Ishikawa (cell line): ENCODE results near the gene ARX.

ENCODE experiments used
- CREB1 ChIP-seq: IDR thresholded peaks from 2 replicates; pipeline ENCODE4 v1.6.1; 2012; ENCODE audit warnings: low read depth
- EGR1 ChIP-seq: IDR thresholded peaks from 2 replicates; pipeline ENCODE4 v1.6.1; 2012
- NFIC ChIP-seq: IDR thresholded peaks from 2 replicates; pipeline ENCODE4 v1.6.1; 2012
- RAD21 ChIP-seq: IDR thresholded peaks from 2 replicates; pipeline ENCODE4 v1.6.1; 2012; ENCODE audit warnings: low read depth
- YY1 ChIP-seq: IDR thresholded peaks from 2 replicates; pipeline ENCODE4 v1.6.1; 2012; ENCODE audit warnings: low read depth
- TF ChIP-seq, protein P1 (sequence below): IDR thresholded peaks from 2 replicates; pipeline ENCODE4 v1.6.1; 2012

DNA sequence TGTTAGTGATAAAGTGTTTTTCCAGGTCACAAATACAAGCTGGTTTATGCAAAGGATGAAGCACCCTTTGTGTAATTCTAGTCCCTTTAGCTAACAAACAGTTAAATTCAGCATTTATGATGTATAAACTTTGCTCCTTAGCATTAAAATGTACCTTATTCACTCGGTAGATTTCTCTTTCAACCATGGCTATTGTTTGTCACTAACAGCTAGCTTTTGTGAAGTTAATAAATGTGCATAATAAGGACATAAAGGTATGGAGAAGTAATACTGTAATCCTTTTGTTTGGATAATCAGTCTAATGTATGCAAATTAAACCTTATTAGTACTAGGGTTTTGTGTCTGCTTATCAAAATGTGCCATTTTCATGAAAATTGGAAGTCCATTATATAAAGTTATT, 34.2 kb upstream of the ARX start:
- TF ChIP-seq, protein P1, sequence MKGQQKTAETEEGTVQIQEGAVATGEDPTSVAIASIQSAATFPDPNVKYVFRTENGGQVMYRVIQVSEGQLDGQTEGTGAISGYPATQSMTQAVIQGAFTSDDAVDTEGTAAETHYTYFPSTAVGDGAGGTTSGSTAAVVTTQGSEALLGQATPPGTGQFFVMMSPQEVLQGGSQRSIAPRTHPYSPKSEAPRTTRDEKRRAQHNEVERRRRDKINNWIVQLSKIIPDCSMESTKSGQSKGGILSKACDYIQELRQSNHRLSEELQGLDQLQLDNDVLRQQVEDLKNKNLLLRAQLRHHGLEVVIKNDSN: no peak
- TF ChIP-seq CREB1 (no peak), NFIC (no peak), EGR1 (no peak), RAD21 (no peak), YY1 (no peak)
